ENCODE data around the gene DACH1. TPM values are rescaled to one million over a fixed set of nuclear protein-coding genes. Genes with fewer than 3 reads are reported as not detected.

DACH1 gene
- total and polyA plus RNA-seq, 9 of the 15 experiments (the other 6 are each of a cell fraction or from before 2014, with no cell fraction given): 0.04 to 0.07 (median 0.04) TPM; not detected in 2

GRCh38 chr13:71797517-71797916 is 69.5 kb downstream of the DACH1 start:
- intact Hi-C loops (cut with micrococcal nuclease): no loop called here
- 9% methylated on average over 5 of the region's 5 CpGs for WGBS (ENCODE audit: insufficient coverage, low coverage, missing lambda C conversion rate)
- H3K9me1 ChIP-seq (ENCODE audit: control insufficient read depth, insufficient read depth, low read length): no peaks in the 10 kb centered on the region
- no peak overlapping the region for H3K27ac ChIP-seq (ENCODE audit: extremely low read depth, low read depth, low read length)
- no peaks in the 10 kb centered on the region for H4K20me1 ChIP-seq (replicated peaks; ENCODE audit: control insufficient read depth, insufficient read depth, low read length)
- DNase-seq (ENCODE audit: extremely low read depth in 1 of 4, low spot score in 3 of 4): no peak
- H3K4me3 ChIP-seq: no peak overlapping the region
- no peaks in the 10 kb centered on the region for H3K27me3 ChIP-seq (ENCODE audit: control insufficient read depth in 2 of 2, insufficient read depth in 2 of 2, low read length in 2 of 2)
- H3K36me3 ChIP-seq (ENCODE audit: control insufficient read depth, insufficient read depth, low read length): no peaks in the 10 kb centered on the region
- BruUV-seq (replicated peaks): no TSS peak
- no peak for FAIRE-seq
- no peak overlapping the region for H2AFZ ChIP-seq (ENCODE audit: low read depth, low read length)
- H3K79me2 ChIP-seq (ENCODE audit: control insufficient read depth, insufficient read depth, low read length): no peaks in the 10 kb centered on the region
- CTCF ChIA-PET (ENCODE audit: low intra/inter-chr PET ratio): no interaction called here
- POLR2A ChIA-PET: no interaction called here
- H3K4me1 ChIP-seq (replicated peaks in 1 of 2; ENCODE audit: control insufficient read depth in 2 of 2, insufficient read depth in 2 of 2, low read length in 2 of 2): no peaks in the 10 kb centered on the region
- no peak for ATAC-seq
- in situ Hi-C loops (cut with MboI): no loop called here
- no peak overlapping the region for H3K9ac ChIP-seq (ENCODE audit: insufficient read depth in 1 of 2, low read depth in 2 of 2, low read length in 2 of 2)
- no peak overlapping the region for H3K4me2 ChIP-seq (ENCODE audit: insufficient read depth, low read length)
- H3K9me3 ChIP-seq (replicated peaks; ENCODE audit: control insufficient read depth, insufficient read depth, low read depth, low read length): no peaks in the 10 kb centered on the region
- TF ChIP-seq, protein P1, sequence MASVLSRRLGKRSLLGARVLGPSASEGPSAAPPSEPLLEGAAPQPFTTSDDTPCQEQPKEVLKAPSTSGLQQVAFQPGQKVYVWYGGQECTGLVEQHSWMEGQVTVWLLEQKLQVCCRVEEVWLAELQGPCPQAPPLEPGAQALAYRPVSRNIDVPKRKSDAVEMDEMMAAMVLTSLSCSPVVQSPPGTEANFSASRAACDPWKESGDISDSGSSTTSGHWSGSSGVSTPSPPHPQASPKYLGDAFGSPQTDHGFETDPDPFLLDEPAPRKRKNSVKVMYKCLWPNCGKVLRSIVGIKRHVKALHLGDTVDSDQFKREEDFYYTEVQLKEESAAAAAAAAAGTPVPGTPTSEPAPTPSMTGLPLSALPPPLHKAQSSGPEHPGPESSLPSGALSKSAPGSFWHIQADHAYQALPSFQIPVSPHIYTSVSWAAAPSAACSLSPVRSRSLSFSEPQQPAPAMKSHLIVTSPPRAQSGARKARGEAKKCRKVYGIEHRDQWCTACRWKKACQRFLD (CRISPR knock-in tag; IDR thresholded peaks at IDR 0.05): no peak
- TF ChIP-seq SREBF2 (CRISPR knock-in tag; IDR thresholded peaks at IDR 0.05) (no peak), ZBTB43 (CRISPR knock-in tag; IDR thresholded peaks at IDR 0.05) (no peak), MED1 (CRISPR knock-in tag; IDR thresholded peaks at IDR 0.05; ENCODE audit: borderline replicate concordance) (no peak), CEBPG (CRISPR knock-in tag; IDR thresholded peaks at IDR 0.05) (no peak), CEBPG (tag; conservative IDR thresholded peaks at IDR 0.05 in 1 of 2, IDR thresholded peaks at IDR 0.05 in 1 of 2) (no peak), RBM39 (optimal IDR thresholded peaks at IDR 0.05; ENCODE audit: low read depth, low read length) (no peak), ZBTB33 (CRISPR knock-in tag; IDR thresholded peaks at IDR 0.05) (no peak), CREBBP (IDR thresholded peaks at IDR 0.05; ENCODE audit: low read depth, low read length) (no peak), YBX1 (IDR thresholded peaks at IDR 0.05) (no peak), HCFC1 (IDR thresholded peaks at IDR 0.05; ENCODE audit: low read depth, low read length) (no peak), ZKSCAN1 (IDR thresholded peaks at IDR 0.05; ENCODE audit: low read depth, low read length) (no peak), BACH1 (tag; IDR thresholded peaks at IDR 0.05) (no peak)
- TF ChIP-seq, protein P2, sequence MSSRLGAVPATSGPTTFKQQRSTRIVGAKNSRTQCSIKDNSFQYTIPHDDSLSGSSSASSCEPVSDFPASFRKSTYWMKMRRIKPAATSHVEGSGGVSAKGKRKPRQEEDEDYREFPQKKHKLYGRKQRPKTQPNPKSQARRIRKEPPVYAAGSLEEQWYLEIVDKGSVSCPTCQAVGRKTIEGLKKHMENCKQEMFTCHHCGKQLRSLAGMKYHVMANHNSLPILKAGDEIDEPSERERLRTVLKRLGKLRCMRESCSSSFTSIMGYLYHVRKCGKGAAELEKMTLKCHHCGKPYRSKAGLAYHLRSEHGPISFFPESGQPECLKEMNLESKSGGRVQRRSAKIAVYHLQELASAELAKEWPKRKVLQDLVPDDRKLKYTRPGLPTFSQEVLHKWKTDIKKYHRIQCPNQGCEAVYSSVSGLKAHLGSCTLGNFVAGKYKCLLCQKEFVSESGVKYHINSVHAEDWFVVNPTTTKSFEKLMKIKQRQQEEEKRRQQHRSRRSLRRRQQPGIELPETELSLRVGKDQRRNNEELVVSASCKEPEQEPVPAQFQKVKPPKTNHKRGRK (tag; IDR thresholded peaks at IDR 0.05): no peak
- TF ChIP-seq, protein P3, sequence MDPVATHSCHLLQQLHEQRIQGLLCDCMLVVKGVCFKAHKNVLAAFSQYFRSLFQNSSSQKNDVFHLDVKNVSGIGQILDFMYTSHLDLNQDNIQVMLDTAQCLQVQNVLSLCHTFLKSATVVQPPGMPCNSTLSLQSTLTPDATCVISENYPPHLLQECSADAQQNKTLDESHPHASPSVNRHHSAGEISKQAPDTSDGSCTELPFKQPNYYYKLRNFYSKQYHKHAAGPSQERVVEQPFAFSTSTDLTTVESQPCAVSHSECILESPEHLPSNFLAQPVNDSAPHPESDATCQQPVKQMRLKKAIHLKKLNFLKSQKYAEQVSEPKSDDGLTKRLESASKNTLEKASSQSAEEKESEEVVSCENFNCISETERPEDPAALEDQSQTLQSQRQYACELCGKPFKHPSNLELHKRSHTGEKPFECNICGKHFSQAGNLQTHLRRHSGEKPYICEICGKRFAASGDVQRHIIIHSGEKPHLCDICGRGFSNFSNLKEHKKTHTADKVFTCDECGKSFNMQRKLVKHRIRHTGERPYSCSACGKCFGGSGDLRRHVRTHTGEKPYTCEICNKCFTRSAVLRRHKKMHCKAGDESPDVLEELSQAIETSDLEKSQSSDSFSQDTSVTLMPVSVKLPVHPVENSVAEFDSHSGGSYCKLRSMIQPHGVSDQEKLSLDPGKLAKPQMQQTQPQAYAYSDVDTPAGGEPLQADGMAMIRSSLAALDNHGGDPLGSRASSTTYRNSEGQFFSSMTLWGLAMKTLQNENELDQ (CRISPR knock-in tag; IDR thresholded peaks at IDR 0.05; ENCODE audit: borderline replicate concordance): no peak

All from K562 (cell line).